ENCODE results near the gene CDC34. TPM values are rescaled to one million over a fixed set of nuclear protein-coding genes. Genes with fewer than 3 reads are reported as not detected.
A peak's percentile ranks its signal among the peaks of the same experiment; 100 is the strongest.

CDC34 gene, protein sequence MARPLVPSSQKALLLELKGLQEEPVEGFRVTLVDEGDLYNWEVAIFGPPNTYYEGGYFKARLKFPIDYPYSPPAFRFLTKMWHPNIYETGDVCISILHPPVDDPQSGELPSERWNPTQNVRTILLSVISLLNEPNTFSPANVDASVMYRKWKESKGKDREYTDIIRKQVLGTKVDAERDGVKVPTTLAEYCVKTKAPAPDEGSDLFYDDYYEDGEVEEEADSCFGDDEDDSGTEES
- 22.1 TPM for polyA plus RNA-seq (2012; ENCODE audit: missing spikeins)

DNA sequence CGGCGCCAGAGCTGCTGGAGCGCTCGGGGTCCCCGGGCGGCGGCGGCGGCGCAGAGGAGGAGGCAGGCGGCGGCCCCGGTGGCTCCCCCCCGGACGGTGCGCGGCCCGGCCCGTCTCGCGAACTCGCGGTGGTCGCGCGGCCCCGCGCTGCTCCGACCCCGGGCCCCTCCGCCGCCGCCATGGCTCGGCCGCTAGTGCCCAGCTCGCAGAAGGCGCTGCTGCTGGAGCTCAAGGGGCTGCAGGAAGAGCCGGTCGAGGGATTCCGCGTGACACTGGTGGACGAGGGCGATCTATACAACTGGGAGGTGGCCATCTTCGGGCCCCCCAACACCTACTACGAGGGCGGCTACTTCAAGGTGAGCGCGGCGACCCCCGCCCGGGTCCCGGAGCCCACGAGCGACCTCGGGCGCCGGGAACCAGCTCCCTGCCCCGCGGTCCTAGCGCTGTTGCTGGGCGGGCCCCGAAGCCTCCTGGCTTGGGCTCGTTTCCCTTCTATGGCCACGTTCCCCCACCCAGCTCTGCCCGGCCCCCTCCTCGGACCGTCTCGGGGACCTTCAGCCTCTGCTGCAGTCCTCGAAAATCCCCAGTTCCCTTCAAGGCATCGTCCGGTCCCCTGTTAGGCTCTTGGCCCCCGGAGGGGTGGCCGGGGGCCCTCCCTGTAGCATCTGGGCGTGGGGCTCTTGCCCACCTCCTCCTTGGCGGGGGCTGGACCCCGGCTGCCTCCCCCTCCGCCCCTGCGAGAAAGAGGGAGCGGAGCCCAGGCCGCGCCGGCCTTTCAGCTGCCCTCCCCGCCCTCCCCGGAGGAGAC is at the start of gene CDC34:
Gene CDC34 (plus strand): TSS at position 8 of the 808 bp plus-strand sequence. CDS start 172 bp downstream, at position 180.
- TF ChIP-seq POLR2AphosphoS5 (IDR thresholded peaks at IDR 0.05; ENCODE audit: low read depth, low read length) (no peak), TAF1 (IDR thresholded peaks at IDR 0.05; ENCODE audit: borderline replicate concordance, low read depth, low read length) (no peak), POLR2A (IDR thresholded peaks at IDR 0.05; ENCODE audit: low read depth, low read length) (peak; percentile 78; the same call in 1 of the 2 replicates)
- FAIRE-seq: no peak
- DNase-seq (ENCODE audit: insufficient read length): peak; percentile 66

GRCh38 chr19:482186-483041 is 49.1 kb upstream of the CDC34 start:
- TF ChIP-seq POLR2AphosphoS5 (IDR thresholded peaks at IDR 0.05; ENCODE audit: low read depth, low read length) (no peak), POLR2A (IDR thresholded peaks at IDR 0.05; ENCODE audit: low read depth, low read length) (no peak), TAF1 (IDR thresholded peaks at IDR 0.05; ENCODE audit: borderline replicate concordance, low read depth, low read length) (no peak)
- DNase-seq (ENCODE audit: insufficient read length) (no peak), FAIRE-seq (no peak)

- TF ChIP-seq TAF1 (IDR thresholded peaks at IDR 0.05; ENCODE audit: borderline replicate concordance, low read depth, low read length) (no peak), POLR2AphosphoS5 (IDR thresholded peaks at IDR 0.05; ENCODE audit: low read depth, low read length) (no peak), POLR2A (IDR thresholded peaks at IDR 0.05; ENCODE audit: low read depth, low read length) (no peak)
- FAIRE-seq: no peak
- DNase-seq (ENCODE audit: insufficient read length): no peak
These were observed 48.1 kb upstream of the CDC34 start for GRCh38 chr19:483332-484072.

- no peak for DNase-seq (ENCODE audit: insufficient read length)
- TF ChIP-seq POLR2A (IDR thresholded peaks at IDR 0.05; ENCODE audit: low read depth, low read length) (no peak), POLR2AphosphoS5 (IDR thresholded peaks at IDR 0.05; ENCODE audit: low read depth, low read length) (no peak), TAF1 (IDR thresholded peaks at IDR 0.05; ENCODE audit: borderline replicate concordance, low read depth, low read length) (no peak)
These were observed 47.1 kb upstream of the CDC34 start for GRCh38 chr19:484494-484893.

GRCh38 chr19:485077-485476 is 46.5 kb upstream of the CDC34 start:
- no peak for FAIRE-seq
- no peak for DNase-seq (ENCODE audit: insufficient read length)
- TF ChIP-seq POLR2A (IDR thresholded peaks at IDR 0.05; ENCODE audit: low read depth, low read length) (no peak), TAF1 (IDR thresholded peaks at IDR 0.05; ENCODE audit: borderline replicate concordance, low read depth, low read length) (no peak), POLR2AphosphoS5 (IDR thresholded peaks at IDR 0.05; ENCODE audit: low read depth, low read length) (no peak)

More at GRCh38 chr19:484494-484893, 47.1 kb upstream of the CDC34 start:
- FAIRE-seq: no peak

DNA sequence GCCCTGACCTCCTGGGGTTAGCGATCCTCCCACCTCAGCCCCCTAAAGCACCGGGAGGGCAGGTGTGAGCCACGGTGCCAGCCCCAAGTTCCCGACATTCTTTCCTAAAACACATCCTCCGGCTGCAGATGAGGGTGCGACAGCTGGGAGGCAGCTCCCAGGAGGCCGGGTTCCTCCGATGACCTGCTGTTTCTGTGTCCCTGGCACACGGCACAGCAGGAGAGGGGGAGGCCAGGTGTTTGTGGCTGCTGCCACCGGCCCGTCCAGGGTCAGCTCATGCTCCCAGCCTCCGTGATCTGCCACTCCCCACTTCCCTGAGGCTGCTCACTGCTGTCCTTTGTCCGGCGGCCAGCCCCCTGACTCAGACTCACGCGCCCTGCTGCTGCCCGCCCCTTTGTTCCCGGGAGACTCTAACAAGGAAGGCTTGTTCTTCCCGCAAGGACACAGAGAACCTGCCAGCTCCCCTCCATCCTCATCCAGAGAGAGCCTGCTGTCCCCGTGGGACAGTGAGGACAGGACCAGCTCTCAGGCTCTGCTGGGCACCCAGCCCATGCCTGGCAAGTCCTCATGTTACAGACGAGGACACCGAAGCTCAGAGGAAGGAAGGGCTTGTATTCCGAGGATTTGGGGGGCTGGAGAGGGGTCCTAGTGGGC is 45.9 kb upstream of the CDC34 start:
- FAIRE-seq (no peak), DNase-seq (ENCODE audit: insufficient read length) (no peak)
- TF ChIP-seq POLR2AphosphoS5 (IDR thresholded peaks at IDR 0.05; ENCODE audit: low read depth, low read length) (no peak), TAF1 (IDR thresholded peaks at IDR 0.05; ENCODE audit: borderline replicate concordance, low read depth, low read length) (no peak), POLR2A (IDR thresholded peaks at IDR 0.05; ENCODE audit: low read depth, low read length) (no peak)

DNA sequence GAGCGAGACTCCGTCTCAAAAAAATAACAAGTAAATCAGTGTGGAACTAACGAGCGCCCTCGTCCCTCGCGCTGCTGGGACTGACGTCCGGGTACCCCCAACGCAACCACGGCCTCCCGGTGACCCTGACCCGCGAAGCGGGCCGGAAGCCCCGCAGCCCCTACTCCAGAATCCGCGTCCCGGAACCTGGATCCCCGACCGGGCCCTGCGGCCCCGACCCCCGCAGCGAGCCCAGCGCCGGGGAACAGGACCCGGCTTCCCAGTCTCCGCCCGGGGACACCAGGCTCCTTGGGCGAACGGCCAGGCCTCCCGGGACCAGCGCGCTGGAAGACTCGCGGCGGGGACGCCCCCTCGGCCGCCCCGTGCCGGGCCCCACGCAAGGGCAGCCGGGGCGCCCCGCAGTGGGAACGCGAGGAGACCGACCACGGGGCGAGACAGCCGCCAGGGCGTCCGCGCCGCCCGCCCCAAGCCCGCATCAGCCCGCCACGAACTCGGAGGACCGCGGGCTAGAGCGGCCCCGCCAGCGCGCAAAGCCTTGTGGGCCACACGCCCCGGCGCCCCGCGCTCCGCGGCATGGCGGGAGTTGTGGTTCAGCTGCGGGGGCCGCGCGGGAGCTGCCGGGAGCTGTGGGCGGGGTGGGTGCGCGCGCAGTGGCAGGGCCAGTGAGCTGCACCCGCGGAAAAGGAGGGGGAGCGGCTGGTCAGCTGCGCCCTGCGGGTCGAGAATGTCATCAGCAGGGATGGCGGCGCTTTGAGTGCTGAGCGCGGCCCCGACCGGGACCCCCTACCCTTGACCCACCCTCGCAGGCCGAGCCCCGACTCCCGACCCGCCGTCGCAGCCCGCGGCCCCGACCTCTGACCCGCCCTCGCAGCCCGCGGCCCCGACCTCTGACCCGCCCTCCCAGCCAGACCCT is 42.8 kb upstream of the CDC34 start:
- peak; percentile 98 for FAIRE-seq
- peak; percentile 99 for DNase-seq (ENCODE audit: insufficient read length)
- TF ChIP-seq TAF1 (IDR thresholded peaks at IDR 0.05; ENCODE audit: borderline replicate concordance, low read depth, low read length) (peak; percentile 47; the same call in 1 of the 2 replicates), POLR2AphosphoS5 (IDR thresholded peaks at IDR 0.05; ENCODE audit: low read depth, low read length) (peak; percentile 28; the same call in 1 of the 2 replicates), POLR2A (IDR thresholded peaks at IDR 0.05; ENCODE audit: low read depth, low read length) (peak; percentile 72; the same call in 1 of the 2 replicates)

DNA sequence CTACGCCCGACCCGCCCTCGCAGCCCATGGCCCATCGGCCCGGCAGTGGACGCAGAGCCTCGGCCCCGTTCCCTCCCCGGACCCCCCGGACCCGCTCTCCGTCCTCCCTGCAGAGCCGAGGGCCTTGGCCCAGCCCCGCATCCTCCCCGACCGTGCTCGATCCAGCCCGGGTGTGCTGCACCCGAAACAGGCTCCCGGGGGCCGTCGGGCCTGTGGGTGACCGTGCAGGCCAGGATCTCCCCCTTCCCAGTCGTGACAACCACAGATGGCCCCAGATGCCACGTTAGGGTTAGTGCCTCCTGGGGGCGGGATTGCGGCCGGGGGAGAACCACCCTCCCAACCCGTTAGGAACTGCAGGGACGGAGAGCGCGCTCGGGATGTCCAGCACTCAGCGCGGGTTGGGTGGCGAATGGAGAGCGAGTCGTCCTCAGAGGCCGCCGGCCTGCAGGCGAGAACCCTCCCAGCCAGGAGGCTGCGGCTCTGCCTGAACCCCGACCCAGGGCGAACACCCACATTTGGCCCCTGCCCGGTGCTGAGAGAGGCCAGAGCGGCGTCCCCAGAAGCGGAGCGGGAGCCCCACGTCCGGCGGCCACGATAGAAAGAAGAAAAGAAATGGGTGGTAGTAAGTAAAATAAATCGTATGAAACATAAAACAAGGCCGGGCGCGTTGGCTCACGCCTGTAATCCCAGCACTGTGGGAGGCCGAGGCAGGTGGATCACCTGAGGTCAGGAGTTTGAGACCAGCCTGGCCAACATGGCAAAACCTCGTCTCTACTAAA is 42.0 kb upstream of the CDC34 start:
- no peak for FAIRE-seq
- TF ChIP-seq POLR2AphosphoS5 (IDR thresholded peaks at IDR 0.05; ENCODE audit: low read depth, low read length) (no peak), TAF1 (IDR thresholded peaks at IDR 0.05; ENCODE audit: borderline replicate concordance, low read depth, low read length) (no peak), POLR2A (IDR thresholded peaks at IDR 0.05; ENCODE audit: low read depth, low read length) (no peak)
- peak; percentile 54 for DNase-seq (ENCODE audit: insufficient read length)

Data from GM12892 (cell line).